Activated naive CD4-positive, alpha-beta T cell treated with anti-CD3 and anti-CD28 coated beads for 36 hours (primary cell): ENCODE data around the gene VWA5B1. TPM values are rescaled to one million over a fixed set of nuclear protein-coding genes. Genes with fewer than 3 reads are reported as not detected.

Source experiments
- total RNA-seq, 2 experiments: library from RNA; stranded (reverse); gene quantifications; one replicate each; pipeline ENCODE4 v1.2.3, GENCODE V29; 2021

VWA5B1 gene
- total RNA-seq, 2 experiments from 2014 or later, result not detected

Other genes with a start within 250 kb of the VWA5B1 start
- not detected for gene PLA2G5, start 220.7 kb upstream of the VWA5B1 start, total RNA-seq
- under 1 TPM; 0.19 to 0.35 TPM for gene PLA2G2D, start 171.3 kb upstream of the VWA5B1 start, total RNA-seq
- gene PLA2G2F, start 151.6 kb upstream of the VWA5B1 start, total RNA-seq, result not detected
- gene UBXN10, start 104.8 kb upstream of the VWA5B1 start, total RNA-seq, result under 1 TPM; 0.27 to 0.33 TPM
- gene PLA2G2C, start 104.4 kb upstream of the VWA5B1 start, total RNA-seq, result under 1 TPM; 0.94 to 0.95 TPM
- gene CAMK2N1, start 195.3 kb downstream of the VWA5B1 start, total RNA-seq, result under 1 TPM; 0.57 to 0.69 TPM
- gene MUL1, start 217.3 kb downstream of the VWA5B1 start, total RNA-seq, result 10 to 100 TPM; 10.9 to 12.1 TPM